ENCODE data around the gene ANKRD13D. TPM values are rescaled to one million over a fixed set of nuclear protein-coding genes. Genes with fewer than 3 reads are reported as not detected.

The ANKRD13D gene
- total and polyA plus RNA-seq, 2 donors from 2014 or later, result 21.9 to 68.3 TPM

- H3K27ac ChIP-seq (ENCODE audit: low read depth in 2 of 2, low read length in 2 of 2), result peak overlapping the region; percentile 61 to 84
- H3K4me3 ChIP-seq (ENCODE audit: low read length in 3 of 3), result peak overlapping the region; percentile 56 to 78 (median 58)
- H3K4me1 ChIP-seq (ENCODE audit: control insufficient read depth in 2 of 3, insufficient read depth in 2 of 3, low read depth in 1 of 3, low read length in 3 of 3), result peaks cover 5 to 64% (median 41%) of the 10 kb centered on the region in 3 donors
- H3K27me3 ChIP-seq (ENCODE audit: control insufficient read depth, insufficient read depth, low read length), result no peaks in the 10 kb centered on the region
- FAIRE-seq (no peak), DNase-seq (peak in 3 of 5 donors; percentile 21 to 84 (median 64))
- H3K9ac ChIP-seq (ENCODE audit: low read length in 3 of 3), result peak overlapping the region; percentile 35 to 94 (median 76)
- TF ChIP-seq CTCF (IDR thresholded peaks at IDR 0.05; ENCODE audit: borderline replicate concordance, extremely low read depth, insufficient read depth), result no peak
- intact Hi-C loops (cut with DNase I), result loop anchor here (5.0 kb wide), 1 partner anchor 50 kb away; no protein-coding TSS in a partner anchor
- H3K9me3 ChIP-seq (ENCODE audit: control insufficient read depth in 2 of 3, insufficient read depth in 1 of 3, low read length in 3 of 3), result no peaks in the 10 kb centered on the region
- H3K36me3 ChIP-seq (ENCODE audit: control insufficient read depth in 2 of 3, insufficient read depth in 3 of 3, low read length in 3 of 3), result peaks cover 0 to 5% (median 2%) of the 10 kb centered on the region in 3 donors
Observed at GRCh38 chr11:67267188-67268080, 21.7 kb upstream of the ANKRD13D start.

DNA sequence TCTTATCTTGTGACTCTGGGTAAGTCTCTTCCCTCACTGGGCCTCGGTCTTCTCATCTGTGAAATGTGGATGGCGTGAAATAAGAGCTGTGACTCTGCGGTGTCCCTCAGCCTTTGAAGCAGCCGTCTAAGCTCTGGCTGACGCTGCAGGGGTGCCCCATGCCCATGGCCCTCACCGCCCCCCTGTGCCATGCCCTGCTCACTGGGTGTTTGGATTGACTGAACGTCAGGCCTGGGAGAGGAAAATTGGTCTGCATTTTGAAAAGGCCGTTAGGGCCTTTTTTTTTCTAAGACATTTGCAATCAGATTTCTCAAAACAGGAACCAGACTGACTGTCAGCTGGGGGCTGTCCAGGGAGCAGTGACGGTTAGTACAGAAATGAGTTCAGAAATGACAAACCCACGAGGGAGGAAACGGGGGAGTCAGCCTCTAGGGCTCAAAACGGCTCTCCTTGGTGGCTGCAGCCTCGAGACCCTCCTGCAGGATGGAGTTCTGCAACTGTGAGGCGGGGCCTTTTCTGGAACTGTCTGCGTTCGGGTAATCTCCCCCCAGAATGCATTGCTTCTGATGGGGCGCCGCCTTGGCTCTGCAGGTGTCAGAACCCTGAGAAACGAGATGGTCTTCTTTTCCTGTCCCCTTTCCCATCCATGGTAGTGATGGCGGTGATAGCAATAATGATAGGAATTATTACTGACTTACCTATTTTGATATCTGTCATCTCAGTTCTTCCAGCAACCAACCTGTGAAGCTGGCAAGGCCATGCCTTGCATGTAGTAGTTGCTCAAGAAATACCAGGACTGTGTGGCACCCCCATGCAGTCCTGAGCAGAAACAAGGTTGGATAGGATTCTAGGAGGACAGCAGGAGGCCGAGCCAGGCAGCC is 20.8 kb upstream of the ANKRD13D start:
- DNase-seq (peak in 2 of 5 donors; percentile 45 to 69), FAIRE-seq (no peak)
- intact Hi-C loops (cut with DNase I), result loop anchor here (5.0 kb wide), 1 partner anchor 49 kb away; no protein-coding TSS in a partner anchor
- Histone ChIP-seq H3K36me3 (ENCODE audit: control insufficient read depth in 2 of 3, insufficient read depth in 3 of 3, low read length in 3 of 3) (peaks cover 0 to 5% (median 2%) of the 10 kb centered on the region in 3 donors), H3K27ac (ENCODE audit: low read depth in 2 of 2, low read length in 2 of 2) (peak overlapping the region; percentile 61 to 84), H3K9me3 (ENCODE audit: control insufficient read depth in 2 of 3, insufficient read depth in 1 of 3, low read length in 3 of 3) (no peaks in the 10 kb centered on the region), H3K9ac (ENCODE audit: low read length in 3 of 3) (peak overlapping the region in 1 of 3 donors; percentile 76), H3K4me3 (ENCODE audit: low read length in 3 of 3) (peak overlapping the region in 2 of 3 donors; percentile 58 to 78), H3K27me3 (ENCODE audit: control insufficient read depth, insufficient read depth, low read length) (no peaks in the 10 kb centered on the region), H3K4me1 (ENCODE audit: control insufficient read depth in 2 of 3, insufficient read depth in 2 of 3, low read depth in 1 of 3, low read length in 3 of 3) (peaks cover 5 to 68% (median 48%) of the 10 kb centered on the region in 3 donors)
- TF ChIP-seq CTCF (IDR thresholded peaks at IDR 0.05; ENCODE audit: borderline replicate concordance, extremely low read depth, insufficient read depth), result no peak

- Histone ChIP-seq H3K4me1 (ENCODE audit: control insufficient read depth in 2 of 3, insufficient read depth in 2 of 3, low read depth in 1 of 3, low read length in 3 of 3) (peaks cover 5 to 72% (median 48%) of the 10 kb centered on the region in 3 donors), H3K36me3 (ENCODE audit: control insufficient read depth in 2 of 3, insufficient read depth in 3 of 3, low read length in 3 of 3) (peaks cover 0 to 5% (median 2%) of the 10 kb centered on the region in 3 donors), H3K27ac (ENCODE audit: low read depth in 2 of 2, low read length in 2 of 2) (peak overlapping the region in 1 of 2 donors; percentile 80), H3K9ac (ENCODE audit: low read length in 3 of 3) (no peak overlapping the region), H3K9me3 (ENCODE audit: control insufficient read depth in 2 of 3, insufficient read depth in 1 of 3, low read length in 3 of 3) (no peaks in the 10 kb centered on the region), H3K27me3 (ENCODE audit: control insufficient read depth, insufficient read depth, low read length) (no peaks in the 10 kb centered on the region), H3K4me3 (ENCODE audit: low read length in 3 of 3) (no peak overlapping the region)
- DNase-seq (peak in 2 of 5 donors; percentile 37 to 71), FAIRE-seq (no peak)
- TF ChIP-seq CTCF (IDR thresholded peaks at IDR 0.05; ENCODE audit: borderline replicate concordance, extremely low read depth, insufficient read depth), result no peak
- intact Hi-C loops (cut with DNase I), result loop anchor here (5.0 kb wide), 1 partner anchor 48 kb away; no protein-coding TSS in a partner anchor
Observed at GRCh38 chr11:67268962-67269268, 20.2 kb upstream of the ANKRD13D start.

All from kidney (tissue), 14 donors.